Measurements from ENCODE around the gene DOK3. TPM values are rescaled to one million over a fixed set of nuclear protein-coding genes. Genes with fewer than 3 reads are reported as not detected.

DOK3 gene
- polyA plus RNA-seq, 1 experiment: 0.50 TPM

- H3K9me3 ChIP-seq (ENCODE audit: control insufficient read depth, insufficient read depth, low read length): peaks cover 2% of the 10 kb centered on the region; the same call in 1 of the 2 replicates
- DNase-seq (ENCODE audit: low read depth, low spot score): no peak
- H3K27ac ChIP-seq (ENCODE audit: low read depth, low read length): peak overlapping the region; percentile 73
- H3K27me3 ChIP-seq (ENCODE audit: control insufficient read depth, insufficient read depth, low read length): no peaks in the 10 kb centered on the region
- CTCF ChIA-PET: interaction anchor here (1.0 to 2.2 kb wide), 6 partner anchors 14 to 82 kb away, joined by 3 to 12 read pairs (median 6); no protein-coding TSS in a partner anchor
- TF ChIP-seq CTCF (IDR thresholded peaks at IDR 0.05; ENCODE audit: low read depth, low read length): no peak
- POLR2A ChIA-PET: interaction anchor here (0.8 to 13.1 kb wide), 8 partner anchors 8 to 24 kb away, joined by 3 to 230 read pairs (median 8); partner anchors contain the start of gene PDLIM7
- H3K4me3 ChIP-seq (ENCODE audit: low read depth, low read length): peak overlapping the region; percentile 92
These were observed 37.8 kb downstream of the DOK3 start for GRCh38 chr5:177471610-177472356.

DNA sequence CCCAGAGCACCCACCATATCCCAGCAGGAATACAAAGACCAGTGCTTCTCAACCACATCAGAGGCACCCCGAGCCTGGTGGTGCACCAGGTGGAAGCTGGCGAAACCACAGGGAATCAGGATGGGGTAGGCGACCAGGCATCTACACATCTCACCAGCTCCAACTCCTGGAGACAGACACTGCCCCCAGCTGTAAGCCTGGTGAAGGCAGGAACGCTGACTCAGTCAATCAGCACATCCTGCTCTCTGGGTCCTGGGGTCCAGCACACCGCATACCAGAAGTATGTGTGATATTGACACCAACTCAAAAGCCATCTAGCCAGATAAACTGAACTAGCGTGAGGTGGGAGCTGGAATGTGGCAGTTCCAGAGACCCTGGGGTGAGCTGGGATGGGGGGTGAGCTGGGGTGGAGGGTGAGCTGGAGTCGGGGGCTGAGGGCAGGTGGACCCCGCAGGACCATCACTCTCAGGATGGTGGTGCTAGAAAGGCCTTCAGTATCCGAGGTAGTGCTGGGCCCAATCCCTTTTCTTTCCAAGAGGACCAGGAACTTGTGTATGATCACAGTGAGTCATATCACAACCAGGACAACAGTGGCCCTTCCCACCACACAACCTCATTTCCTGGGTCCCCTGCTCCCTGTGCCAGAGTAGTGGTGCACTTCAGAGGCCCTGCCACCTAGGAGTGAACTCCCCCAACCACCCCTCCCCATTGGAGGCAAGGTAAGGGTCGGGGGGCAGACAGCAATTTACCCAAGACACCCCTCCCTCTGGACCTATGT lies 38.7 kb downstream of the DOK3 start:
- CTCF ChIA-PET: interaction anchor here (0.9 to 2.2 kb wide), 8 partner anchors 14 to 101 kb away, joined by 3 to 12 read pairs (median 4); no protein-coding TSS in a partner anchor
- Histone ChIP-seq H3K9me3 (ENCODE audit: control insufficient read depth, insufficient read depth, low read length) (peaks cover 9% of the 10 kb centered on the region), H3K27me3 (ENCODE audit: control insufficient read depth, insufficient read depth, low read length) (no peaks in the 10 kb centered on the region), H3K27ac (ENCODE audit: low read depth, low read length) (peak overlapping the region; percentile 73), H3K4me3 (ENCODE audit: low read depth, low read length) (peak overlapping the region; percentile 92)
- POLR2A ChIA-PET: interaction anchor here (0.8 to 13.1 kb wide), 8 partner anchors 8 to 81 kb away, joined by 3 to 230 read pairs (median 7); partner anchors contain the start of gene PDLIM7
- TF ChIP-seq CTCF (IDR thresholded peaks at IDR 0.05; ENCODE audit: low read depth, low read length): no peak
- DNase-seq (ENCODE audit: low read depth, low spot score): no peak

GRCh38 chr5:177469750-177470525 lies 39.7 kb downstream of the DOK3 start:
- no peaks in the 10 kb centered on the region for H3K27me3 ChIP-seq (ENCODE audit: control insufficient read depth, insufficient read depth, low read length)
- POLR2A ChIA-PET: interaction anchor here (0.6 to 13.1 kb wide), 6 partner anchors 9 to 80 kb away, joined by 3 to 230 read pairs (median 4); partner anchors contain the start of gene PDLIM7
- peaks cover 12% of the 10 kb centered on the region for H3K9me3 ChIP-seq (ENCODE audit: control insufficient read depth, insufficient read depth, low read length)
- CTCF ChIA-PET: interaction anchor here (1.0 to 3.3 kb wide), 5 partner anchors 13 to 80 kb away, joined by 3 to 13 read pairs (median 11); no protein-coding TSS in a partner anchor
- DNase-seq (ENCODE audit: low read depth, low spot score): no peak
- no peak for TF ChIP-seq CTCF (IDR thresholded peaks at IDR 0.05; ENCODE audit: low read depth, low read length)
- peak overlapping the region; percentile 92 for H3K4me3 ChIP-seq (ENCODE audit: low read depth, low read length)
- peak overlapping the region; percentile 73 for H3K27ac ChIP-seq (ENCODE audit: low read depth, low read length)

GRCh38 chr5:177468685-177469628 lies 40.7 kb downstream of the DOK3 start:
- H3K9me3 ChIP-seq (ENCODE audit: control insufficient read depth, insufficient read depth, low read length): peaks cover 12% of the 10 kb centered on the region
- no peaks in the 10 kb centered on the region for H3K27me3 ChIP-seq (ENCODE audit: control insufficient read depth, insufficient read depth, low read length)
- DNase-seq (ENCODE audit: low read depth, low spot score): no peak
- H3K27ac ChIP-seq (ENCODE audit: low read depth, low read length): peak overlapping the region; percentile 52
- CTCF ChIA-PET: interaction anchor here (1.0 to 3.3 kb wide), 3 partner anchors 12 to 79 kb away, joined by 4 to 13 read pairs (median 11); no protein-coding TSS in a partner anchor
- POLR2A ChIA-PET: interaction anchor here (0.6 to 3.4 kb wide), 6 partner anchors 10 to 79 kb away, joined by 3 to 20 read pairs (median 4); partner anchors contain the start of gene PDLIM7
- TF ChIP-seq CTCF (IDR thresholded peaks at IDR 0.05; ENCODE audit: low read depth, low read length): no peak
- H3K4me3 ChIP-seq (ENCODE audit: low read depth, low read length): 0 out of 2 replicates have a peak overlapping the region, but pooled peaks have one; percentile 13

Measured in AG04450 (cell line).